Forelimb muscle (tissue), 1 donor: ENCODE results near the gene HOXC6. TPM values are rescaled to one million over a fixed set of nuclear protein-coding genes. Genes with fewer than 3 reads are reported as not detected.

Experiments
- DNase-seq: peaks from one replicate; pipeline ENCODE4 v3.0.0-alpha.2; 2013; ENCODE audit warnings: low read depth
- polyA plus RNA-seq: library from polyadenylated mRNA; unstranded; fragments of 120-200 nt; gene quantifications from one replicate; pipeline ENCODE4 v1.2.1, GENCODE V29; 2013; ENCODE audit not compliant: insufficient read length

Gene HOXC6
- polyA plus RNA-seq, 1 donor: 4.7 TPM

- DNase-seq: no peak
Observed at GRCh38 chr12:54015018-54015931, 13.0 kb upstream of the HOXC6 start.

- DNase-seq: no peak
Observed at GRCh38 chr12:54016051-54016450, 12.2 kb upstream of the HOXC6 start.

GRCh38 chr12:54016478-54016964 is 11.7 kb upstream of the HOXC6 start:
- DNase-seq: no peak

GRCh38 chr12:54017027-54017788 is 11.0 kb upstream of the HOXC6 start:
- DNase-seq: no peak

GRCh38 chr12:54017878-54018467 is 10.3 kb upstream of the HOXC6 start:
- DNase-seq: peak; percentile 50

GRCh38 chr12:54018468-54018984 is 9.7 kb upstream of the HOXC6 start:
- DNase-seq: no peak

- no peak for DNase-seq
Observed at GRCh38 chr12:54019091-54019811, 9.0 kb upstream of the HOXC6 start.

GRCh38 chr12:54019924-54020590 is 8.2 kb upstream of the HOXC6 start:
- DNase-seq: no peak

- no peak for DNase-seq
Observed at GRCh38 chr12:54020591-54021405, 7.4 kb upstream of the HOXC6 start.

GRCh38 chr12:54021432-54022013 is 6.7 kb upstream of the HOXC6 start:
- no peak for DNase-seq

GRCh38 chr12:54022960-54023884 is 5.0 kb upstream of the HOXC6 start:
- no peak for DNase-seq

- DNase-seq: no peak
Observed at GRCh38 chr12:54024127-54024526, 4.1 kb upstream of the HOXC6 start.

GRCh38 chr12:54024581-54025305 is 3.5 kb upstream of the HOXC6 start:
- DNase-seq: no peak

GRCh38 chr12:54025499-54026405 is 2.5 kb upstream of the HOXC6 start:
- DNase-seq: no peak

GRCh38 chr12:54026640-54027441 is 1.4 kb upstream of the HOXC6 start:
- no peak for DNase-seq

- no peak for DNase-seq
Observed at GRCh38 chr12:54027442-54027786, 826 bp upstream of the HOXC6 start.
